K562 (cell line): ENCODE data around the gene ADAP2. TPM values are rescaled to one million over a fixed set of nuclear protein-coding genes. Genes with fewer than 3 reads are reported as not detected.

Experiments
- ARNT ChIP-seq, 2 experiments: fragments of 450-650 bp; IDR thresholded peaks; 2 replicates each; pipeline ENCODE4 v1.6.1; 2016; ENCODE audit warnings: mild to moderate bottlenecking in 1 of 2
- ATF2 ChIP-seq: sonication (generic); formaldehyde crosslinking; IDR thresholded peaks from 2 replicates; pipeline ENCODE4 v1.8.1; 2022; ENCODE audit warnings: missing genetic modification reagents
- BCOR ChIP-seq: fragments of 450-650 bp; IDR thresholded peaks from 2 replicates; pipeline ENCODE4 v1.6.1; 2016
- CTBP1 ChIP-seq: fragments of 450-650 bp; IDR thresholded peaks from 2 replicates; pipeline ENCODE4 v1.6.1; 2016; ENCODE audit warnings: borderline replicate concordance
- EP300 ChIP-seq: IDR thresholded peaks from 2 replicates; pipeline ENCODE4 v1.6.1; 2012; ENCODE audit warnings: low read length, improper control_type of control experiment
- HOXB6 ChIP-seq: fragments of 250-450 bp; sonication (Bioruptor Pico); IDR thresholded peaks from 2 replicates; pipeline ENCODE4 v1.5.1; 2022; ENCODE audit warnings: mild to moderate bottlenecking, borderline replicate concordance
- MAFK ChIP-seq: IDR thresholded peaks from 2 replicates; pipeline ENCODE4 v1.6.1; 2011; ENCODE audit warnings: low read length, improper control_type of control experiment
- MTA2 ChIP-seq: fragments of 450-650 bp; IDR thresholded peaks from 2 replicates; pipeline ENCODE4 v1.6.1; 2016; ENCODE audit warnings: low read depth
- NFIC ChIP-seq: fragments of 450-650 bp; IDR thresholded peaks from 2 replicates; pipeline ENCODE4 v1.6.1; 2017; ENCODE audit warnings: mild to moderate bottlenecking, inconsistent platforms
- PCBP1 ChIP-seq: fragments of 200-400 bp; formaldehyde crosslinking; IDR thresholded peaks from 2 replicates; pipeline ENCODE4 v1.6.1; 2018; ENCODE audit warnings: mild to moderate bottlenecking, low read depth, low read length; ENCODE audit not compliant: poor library complexity, severe bottlenecking
- SMARCC2 ChIP-seq: fragments of 450-650 bp; IDR thresholded peaks from 2 replicates; pipeline ENCODE4 v1.6.1; 2017; ENCODE audit warnings: antibody characterized with exemption, moderate library complexity, mild to moderate bottlenecking, low read depth
- TARDBP ChIP-seq: fragments of 450-650 bp; IDR thresholded peaks from 2 replicates; pipeline ENCODE4 v1.6.1; 2016
- ZBTB12 ChIP-seq: fragments of 250-450 bp; sonication (Bioruptor Pico); IDR thresholded peaks from 2 replicates; pipeline ENCODE4 v1.4.0; 2020
- ZNF174 ChIP-seq: fragments of 250-450 bp; sonication (Bioruptor Pico); IDR thresholded peaks from 2 replicates; pipeline ENCODE4 v1.4.0; 2020; ENCODE audit warnings: mild to moderate bottlenecking
- ZNF24 ChIP-seq: fragments of 450-650 bp; IDR thresholded peaks from 2 replicates; pipeline ENCODE4 v1.6.1; 2016
- ZNF764 ChIP-seq: fragments of 250-450 bp; sonication (Bioruptor Pico); IDR thresholded peaks from 2 replicates; pipeline ENCODE4 v1.4.0; 2020; ENCODE audit warnings: low read depth, mild to moderate bottlenecking, moderate library complexity
- ZSCAN32 ChIP-seq: fragments of 450-650 bp; formaldehyde crosslinking; IDR thresholded peaks from 2 replicates; pipeline ENCODE4 v1.4.0; 2020; ENCODE audit warnings: mild to moderate bottlenecking, moderate library complexity
- polyA plus RNA-seq, 8 experiments: library from polyadenylated mRNA; depleted of rRNA in 4 of 8; stranded (reverse) in 5 of 8; unstranded in 3 of 8; fragments of >200 nt; fragmentation: Nextera tagmentation in 2 of 8; fragmentation: Illumina TruSeq in 1 of 8; extraction: Ambion mirVana in 2 of 8; extraction: Trizol in 1 of 8; gene quantifications; 2 replicates each; pipeline versions ENCODE4 v1.2.1 to v1.2.3, GENCODE V29; 2011 to 2014; ENCODE audit warnings: inconsistent platforms in 1 of 8, missing spikeins in 1 of 8
- total RNA-seq, 7 experiments: library from RNA; depleted of rRNA in 6 of 7; stranded (reverse); fragments of >200 nt in 6 of 7; fragmentation: Illumina TruSeq in 2 of 7; extraction: Trizol in 2 of 7; gene quantifications; 2 replicates each; pipeline versions ENCODE4 v1.2.1 to v1.2.3, GENCODE V29; 2011 to 2021; ENCODE audit warnings: low replicate concordance in 1 of 7
- TF ChIP-seq, protein P1 (sequence below): fragments of 250-450 bp; sonication (Bioruptor Pico); IDR thresholded peaks from 2 replicates; pipeline ENCODE4 v1.6.1; 2021; ENCODE audit warnings: mild to moderate bottlenecking
- TF ChIP-seq, protein P2 (sequence below): fragments of 150-350 bp; IDR thresholded peaks from 2 replicates; pipeline ENCODE4 v1.6.1; 2014; ENCODE audit warnings: low read depth, mild to moderate bottlenecking, low read length, borderline replicate concordance

The ADAP2 gene
- total and polyA plus RNA-seq, 9 of the 15 experiments (the other 6 are each of a cell fraction or from before 2014, with no cell fraction given): 0.06 to 0.73 (median 0.23) TPM; not detected in 5

DNA sequence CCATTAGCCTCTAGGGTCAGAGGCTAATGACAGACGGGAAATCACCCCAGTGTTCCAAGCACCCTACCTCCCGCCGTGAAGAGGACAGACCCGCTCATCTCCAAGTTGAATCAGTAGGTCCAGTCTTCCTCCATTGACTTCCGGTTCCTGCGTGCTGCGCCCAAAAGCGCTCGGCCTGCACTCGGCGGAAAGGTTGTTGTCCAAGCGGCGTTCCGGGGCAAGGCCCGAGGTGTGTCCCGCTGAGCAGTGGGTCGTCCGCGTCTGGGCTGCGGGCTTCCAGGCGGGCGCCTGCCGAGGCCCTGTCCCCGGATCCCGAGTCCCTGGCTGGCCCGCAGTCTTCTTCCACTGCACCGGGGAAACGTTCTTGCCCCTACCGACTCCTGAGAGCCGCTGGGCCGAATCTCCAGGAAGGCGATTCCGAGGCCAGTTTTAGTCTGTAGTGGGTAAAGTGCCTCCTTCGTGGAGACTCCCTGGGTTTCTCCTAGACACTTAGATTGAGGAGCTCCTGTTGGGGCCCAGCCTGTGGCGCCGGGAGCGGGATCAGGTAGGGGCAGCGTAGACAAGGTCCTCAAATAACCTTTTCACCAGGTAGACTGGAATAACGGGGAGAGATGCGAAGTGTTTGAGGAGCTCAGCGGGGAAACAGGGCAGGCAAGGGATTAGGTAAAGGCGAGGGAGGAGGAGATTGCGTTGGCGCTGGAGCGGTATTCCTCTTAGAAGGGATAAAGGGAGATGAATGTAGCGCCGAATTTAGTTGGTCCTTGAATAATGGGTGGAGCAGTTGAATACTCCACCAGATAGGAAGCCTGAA lies 15.4 kb upstream of the ADAP2 start, which contains the start of gene TEFM (continued):
- TF ChIP-seq, protein P1, sequence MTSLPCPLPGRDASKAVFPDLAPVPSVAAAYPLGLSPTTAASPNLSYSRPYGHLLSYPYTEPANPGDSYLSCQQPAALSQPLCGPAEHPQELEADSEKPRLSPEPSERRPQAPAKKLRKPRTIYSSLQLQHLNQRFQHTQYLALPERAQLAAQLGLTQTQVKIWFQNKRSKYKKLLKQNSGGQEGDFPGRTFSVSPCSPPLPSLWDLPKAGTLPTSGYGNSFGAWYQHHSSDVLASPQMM: no peak
- TF ChIP-seq MTA2 (no peak; the same call in 1 of the 2 replicates), TARDBP (0 out of 2 replicates have a peak, but pooled peaks have one; percentile 71), NFIC (peak; percentile 75), HOXB6 (CRISPR knock-in tag) (no peak), ZNF764 (CRISPR knock-in tag) (no peak), ATF2 (no peak), ZSCAN32 (CRISPR knock-in tag) (no peak), MAFK (0 out of 2 replicates have a peak, but pooled peaks have one; percentile 21), ZNF24 (peak; percentile 87), ARNT (IDR thresholded peaks at IDR 0.05) (0 out of 4 replicates have a peak, but pooled peaks have one; percentile 33 to 40), BCOR (no peak), CTBP1 (peak; percentile 85), PCBP1 (no peak), SMARCC2 (no peak), ZNF174 (CRISPR knock-in tag) (no peak), EP300 (no peak; the same call in 1 of the 2 replicates), ZBTB12 (CRISPR knock-in tag) (0 out of 2 replicates have a peak, but pooled peaks have one; percentile 23)
- TF ChIP-seq, protein P2, sequence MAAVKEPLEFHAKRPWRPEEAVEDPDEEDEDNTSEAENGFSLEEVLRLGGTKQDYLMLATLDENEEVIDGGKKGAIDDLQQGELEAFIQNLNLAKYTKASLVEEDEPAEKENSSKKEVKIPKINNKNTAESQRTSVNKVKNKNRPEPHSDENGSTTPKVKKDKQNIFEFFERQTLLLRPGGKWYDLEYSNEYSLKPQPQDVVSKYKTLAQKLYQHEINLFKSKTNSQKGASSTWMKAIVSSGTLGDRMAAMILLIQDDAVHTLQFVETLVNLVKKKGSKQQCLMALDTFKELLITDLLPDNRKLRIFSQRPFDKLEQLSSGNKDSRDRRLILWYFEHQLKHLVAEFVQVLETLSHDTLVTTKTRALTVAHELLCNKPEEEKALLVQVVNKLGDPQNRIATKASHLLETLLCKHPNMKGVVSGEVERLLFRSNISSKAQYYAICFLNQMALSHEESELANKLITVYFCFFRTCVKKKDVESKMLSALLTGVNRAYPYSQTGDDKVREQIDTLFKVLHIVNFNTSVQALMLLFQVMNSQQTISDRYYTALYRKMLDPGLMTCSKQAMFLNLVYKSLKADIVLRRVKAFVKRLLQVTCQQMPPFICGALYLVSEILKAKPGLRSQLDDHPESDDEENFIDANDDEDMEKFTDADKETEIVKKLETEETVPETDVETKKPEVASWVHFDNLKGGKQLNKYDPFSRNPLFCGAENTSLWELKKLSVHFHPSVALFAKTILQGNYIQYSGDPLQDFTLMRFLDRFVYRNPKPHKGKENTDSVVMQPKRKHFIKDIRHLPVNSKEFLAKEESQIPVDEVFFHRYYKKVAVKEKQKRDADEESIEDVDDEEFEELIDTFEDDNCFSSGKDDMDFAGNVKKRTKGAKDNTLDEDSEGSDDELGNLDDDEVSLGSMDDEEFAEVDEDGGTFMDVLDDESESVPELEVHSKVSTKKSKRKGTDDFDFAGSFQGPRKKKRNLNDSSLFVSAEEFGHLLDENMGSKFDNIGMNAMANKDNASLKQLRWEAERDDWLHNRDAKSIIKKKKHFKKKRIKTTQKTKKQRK: no peak
